ENCODE data around the gene MAP1S.
A peak's percentile ranks its signal among the peaks of the same experiment; 100 is the strongest.

Gene MAP1S

DNA sequence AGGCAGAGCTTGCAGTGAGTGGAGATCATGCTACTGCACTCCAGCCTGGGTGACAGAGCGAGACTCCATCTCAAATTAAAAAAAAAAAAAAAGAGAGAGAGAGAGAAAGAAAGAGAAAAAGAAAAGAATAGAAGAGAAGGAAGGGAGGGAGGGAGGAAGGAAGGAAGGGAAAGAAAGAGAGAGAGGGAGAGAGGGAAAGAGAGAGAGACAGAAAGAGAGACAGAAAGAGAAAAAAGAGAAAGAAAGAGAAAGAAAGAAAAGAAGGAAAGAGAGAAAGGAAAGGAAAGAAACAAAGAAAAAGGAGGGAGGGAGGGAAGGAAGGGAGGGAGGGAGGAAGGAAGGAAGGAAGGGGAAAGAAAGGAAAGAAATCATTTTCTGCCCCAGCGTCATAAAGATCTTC lies 24.1 kb upstream of the MAP1S start:
- no peak for DNase-seq (ENCODE audit: low spot score)

DNA sequence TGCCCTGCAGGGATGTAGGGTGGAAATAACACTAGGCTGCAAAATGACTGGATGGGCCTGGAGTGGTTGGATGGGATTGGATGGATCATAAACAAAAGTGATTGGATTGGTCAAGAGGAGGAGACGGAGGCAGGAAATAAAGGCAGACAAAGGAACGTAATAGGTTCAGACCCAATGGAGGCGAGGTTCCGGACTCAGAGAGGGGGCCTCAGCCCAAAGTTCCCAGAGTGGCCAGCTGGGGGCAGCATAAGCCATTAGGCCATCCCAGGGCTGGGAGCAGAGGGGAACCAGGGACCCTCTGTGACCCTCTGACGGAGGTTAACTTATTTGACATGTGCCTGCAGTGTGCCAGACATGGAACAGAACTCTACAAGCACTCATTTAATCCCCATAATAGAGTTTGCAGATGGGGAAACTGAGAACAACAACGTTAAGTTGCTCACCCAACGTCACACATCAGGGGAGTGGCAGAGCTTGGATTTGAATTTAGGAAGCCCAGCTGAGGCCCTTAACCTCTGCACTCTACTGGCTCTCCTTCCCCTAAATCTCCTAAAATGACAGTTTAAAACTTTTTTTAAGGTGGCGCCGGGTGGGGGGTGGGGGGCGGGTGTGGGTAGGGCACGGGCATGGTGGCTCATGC lies 15.3 kb upstream of the MAP1S start:
- no peak for DNase-seq (ENCODE audit: low spot score)

DNA sequence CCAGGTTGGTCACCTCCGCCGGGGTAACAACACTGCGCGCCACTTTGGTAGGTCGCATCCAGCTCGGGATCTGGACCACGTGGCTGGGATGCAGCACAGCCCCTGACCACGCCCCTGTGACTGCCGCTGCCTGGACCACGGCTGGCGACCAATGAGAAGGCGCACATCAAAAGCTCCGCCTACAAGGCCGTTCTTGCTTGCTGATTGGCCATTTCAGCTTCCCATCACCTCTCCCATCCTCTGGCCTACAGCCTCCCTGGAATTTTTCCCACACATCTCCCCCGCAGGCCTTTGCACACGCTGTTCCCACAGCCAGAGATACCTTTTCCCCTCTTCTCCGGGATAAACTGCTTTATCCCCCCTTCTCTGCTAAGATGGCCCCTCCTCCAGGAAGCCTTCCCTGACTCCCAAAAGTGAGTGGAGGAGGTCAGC lies 12.5 kb upstream of the MAP1S start:
- no peak for DNase-seq (ENCODE audit: low spot score)

DNA sequence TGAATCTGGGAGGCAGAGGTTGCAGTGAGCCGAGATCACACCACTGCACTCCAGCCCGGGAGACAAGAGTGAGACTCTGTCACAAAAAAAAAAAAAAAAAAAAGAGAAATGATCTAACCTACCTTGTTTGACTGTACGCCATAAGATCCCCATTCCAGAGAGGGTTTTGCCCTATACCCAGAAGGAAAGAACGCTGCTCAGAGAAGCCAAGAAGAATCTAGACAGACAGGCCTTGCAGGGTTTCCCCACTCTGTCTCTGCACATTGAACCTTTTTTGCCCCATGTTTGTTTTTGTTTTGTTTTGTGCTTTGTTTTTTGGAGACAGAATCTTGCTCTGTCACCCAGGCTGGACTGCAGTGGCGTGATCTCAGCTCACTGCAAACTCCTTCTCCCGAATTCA lies 7.4 kb upstream of the MAP1S start:
- DNase-seq (ENCODE audit: low spot score) = no peak

DNA sequence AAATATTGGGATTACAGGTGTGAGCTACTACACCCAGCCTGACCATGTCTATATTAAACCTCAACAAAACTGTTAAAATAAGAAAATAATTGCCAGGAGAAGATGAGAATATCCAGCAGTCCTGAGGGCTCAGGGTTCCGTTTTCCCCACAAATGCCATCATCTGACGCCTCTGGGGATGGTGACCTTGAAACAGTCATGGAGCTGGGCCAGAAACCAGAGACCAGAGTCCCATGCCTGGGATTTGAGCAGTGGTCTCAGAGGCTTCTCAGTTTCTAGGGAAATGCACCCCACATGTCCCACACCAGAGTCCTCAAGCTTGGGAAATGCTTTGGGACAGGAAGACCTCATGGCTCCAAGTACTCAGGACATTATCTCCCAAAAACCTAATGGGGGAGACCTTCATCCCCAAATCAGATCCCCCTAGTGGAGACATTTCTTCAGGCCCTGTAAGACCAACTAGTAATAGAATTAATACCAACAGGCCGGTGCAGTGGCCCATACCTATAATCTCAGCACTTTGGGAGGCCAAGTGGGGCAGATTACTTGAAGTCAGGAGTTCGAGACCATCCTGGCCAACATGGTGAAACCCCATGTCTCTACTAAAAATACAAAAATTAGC lies 2.9 kb upstream of the MAP1S start:
- DNase-seq (ENCODE audit: low spot score) = no peak

DNA sequence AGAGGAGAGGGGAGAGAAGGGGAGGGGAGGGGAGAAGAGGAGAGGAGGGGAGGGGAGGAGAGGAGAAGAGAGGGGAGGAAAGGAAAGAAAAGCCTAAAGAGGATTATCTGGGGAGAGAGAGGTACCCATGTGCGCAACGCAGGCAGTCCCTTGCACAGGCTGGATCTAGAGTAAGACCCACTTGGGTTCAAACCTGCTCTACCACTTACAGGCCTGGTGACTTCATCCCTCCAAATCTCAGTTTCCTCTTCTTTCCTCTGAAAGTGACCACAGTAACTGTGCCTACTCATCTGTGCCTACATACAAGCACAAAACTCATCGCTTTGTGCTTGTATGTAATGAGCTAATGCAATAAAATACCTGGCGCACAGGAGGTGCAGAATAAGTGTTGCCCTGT lies 732 bp upstream of the MAP1S start:
- DNase-seq (ENCODE audit: low spot score) = no peak

DNA sequence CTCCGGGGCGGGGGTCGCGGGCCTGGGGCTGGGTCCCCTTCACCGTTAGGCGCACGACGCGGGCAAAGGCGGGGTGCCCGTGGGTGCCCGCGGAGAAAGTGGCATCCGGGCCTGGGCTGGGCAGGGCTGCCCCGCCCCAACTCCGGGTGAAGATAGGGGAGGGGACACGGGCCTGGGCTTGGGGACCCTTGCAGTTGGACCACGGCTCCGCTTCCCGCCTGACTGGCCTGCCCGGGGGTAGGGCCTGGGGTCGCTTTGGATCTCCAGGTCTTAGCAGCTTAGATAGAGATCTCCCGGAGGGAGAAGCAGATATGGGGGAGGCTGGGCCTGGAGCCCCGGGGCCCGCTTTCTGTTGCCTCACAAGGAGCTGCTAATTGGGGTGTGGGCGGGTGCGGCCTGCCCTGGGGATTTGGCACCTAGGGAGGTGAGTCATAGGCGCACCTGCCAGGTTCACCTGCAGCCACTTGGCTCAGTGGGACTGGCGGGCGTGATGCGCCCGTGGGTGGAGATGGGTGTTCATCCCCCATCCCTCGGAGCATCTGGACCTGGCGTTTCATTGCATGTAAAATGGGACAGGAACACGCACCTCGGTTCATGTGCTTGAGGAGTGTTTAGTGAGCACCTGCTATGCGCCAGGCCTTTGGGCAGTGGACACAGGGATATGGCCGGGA lies 585 bp downstream of the MAP1S start:
- peak; percentile 47 for DNase-seq (ENCODE audit: low spot score)

DNA sequence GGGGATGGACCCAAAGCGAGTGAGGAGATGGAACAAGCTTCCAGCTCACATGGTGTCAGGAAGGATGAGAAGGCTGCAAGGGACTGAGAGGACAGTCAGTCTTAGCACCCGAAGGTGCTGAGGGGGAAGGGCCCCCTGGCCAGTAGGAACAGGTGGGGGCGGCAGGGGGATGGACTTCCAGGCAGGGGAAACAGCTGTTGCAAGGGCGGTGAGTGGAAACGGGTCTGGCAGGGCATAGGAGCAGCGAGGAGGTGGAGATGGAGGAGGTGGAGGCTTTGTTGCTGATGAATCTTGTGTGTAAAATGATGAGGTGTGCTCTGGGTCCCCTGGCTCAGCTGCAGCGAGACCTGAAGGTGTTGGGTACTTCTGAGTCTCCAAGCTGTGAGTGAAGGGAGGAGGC lies 1.2 kb downstream of the MAP1S start:
- DNase-seq (ENCODE audit: low spot score) = no peak

DNA sequence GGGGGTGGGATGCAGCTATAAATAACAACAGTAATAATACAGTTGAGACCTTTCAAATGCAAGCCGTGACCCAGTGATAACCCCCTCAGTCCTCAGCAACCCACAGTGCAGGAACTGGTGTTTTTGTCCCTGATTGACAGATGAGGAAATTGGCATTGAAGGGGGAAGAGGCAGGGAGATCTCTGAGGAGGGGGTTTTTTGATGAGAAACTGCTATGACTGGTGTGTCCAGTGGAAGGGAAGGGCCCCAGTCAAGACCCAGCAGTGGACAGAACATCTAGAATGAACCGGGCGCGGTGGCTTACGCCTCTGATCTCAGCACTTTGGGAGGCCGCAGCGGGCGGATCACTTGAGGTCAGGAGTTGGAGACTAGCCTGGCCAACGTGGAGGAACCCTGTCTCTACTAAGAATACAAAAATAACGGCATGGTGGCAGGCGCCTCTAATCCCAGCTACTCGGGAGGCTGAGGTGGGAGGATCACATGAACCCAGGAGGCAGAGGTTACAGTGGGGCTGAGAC lies 1.9 kb downstream of the MAP1S start:
- no peak for DNase-seq (ENCODE audit: low spot score)

DNA sequence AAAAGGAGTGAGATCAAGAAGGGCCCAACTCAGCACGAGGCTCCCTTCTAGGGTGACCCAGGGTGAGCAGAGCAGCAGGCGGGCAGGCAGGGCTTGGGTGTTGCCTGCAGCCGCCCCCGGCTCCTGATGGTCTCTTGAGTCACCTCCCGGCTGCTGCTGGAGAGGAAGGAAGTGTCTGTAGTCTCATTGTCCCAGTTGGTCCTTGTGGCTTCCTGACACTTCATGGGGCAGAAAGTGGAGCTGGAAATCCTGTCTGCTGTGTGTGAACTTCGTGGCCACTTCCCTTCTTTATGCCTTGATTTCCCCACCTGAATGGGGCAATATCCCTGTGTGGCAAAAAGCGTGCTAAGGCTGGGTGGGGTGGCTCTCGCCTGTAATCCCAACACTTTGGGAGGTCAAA lies 2.5 kb downstream of the MAP1S start:
- no peak for DNase-seq (ENCODE audit: low spot score)

DNA sequence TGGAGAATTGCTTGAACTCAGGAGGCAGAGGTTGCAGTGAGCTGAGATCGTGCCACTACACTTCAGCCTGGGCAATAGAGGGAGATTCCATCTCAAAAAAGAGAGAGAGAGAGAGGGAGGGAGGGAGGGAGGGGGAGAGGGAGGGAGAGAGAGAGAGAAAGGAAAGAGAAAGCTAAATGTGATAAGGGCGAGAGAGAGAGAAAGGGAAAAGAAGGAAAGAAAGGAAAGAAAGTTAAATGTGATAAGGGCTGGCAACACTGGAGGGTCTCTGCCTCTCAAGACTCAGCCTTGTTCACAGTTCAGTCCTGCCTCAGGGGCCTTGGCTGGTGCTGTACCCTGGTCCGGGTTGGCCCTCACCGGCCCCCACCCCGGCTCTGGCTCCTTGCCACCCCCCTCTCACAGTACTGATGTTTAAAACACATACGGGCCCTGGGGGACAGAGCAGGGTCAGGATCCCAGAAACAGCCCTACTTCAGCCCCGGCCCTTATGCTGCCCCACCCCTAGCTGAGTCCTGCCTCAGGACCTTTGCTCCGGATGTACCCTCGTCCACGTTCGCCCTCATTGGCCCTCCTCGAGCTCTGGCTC lies 3.5 kb downstream of the MAP1S start:
- DNase-seq (ENCODE audit: low spot score) = no peak

DNA sequence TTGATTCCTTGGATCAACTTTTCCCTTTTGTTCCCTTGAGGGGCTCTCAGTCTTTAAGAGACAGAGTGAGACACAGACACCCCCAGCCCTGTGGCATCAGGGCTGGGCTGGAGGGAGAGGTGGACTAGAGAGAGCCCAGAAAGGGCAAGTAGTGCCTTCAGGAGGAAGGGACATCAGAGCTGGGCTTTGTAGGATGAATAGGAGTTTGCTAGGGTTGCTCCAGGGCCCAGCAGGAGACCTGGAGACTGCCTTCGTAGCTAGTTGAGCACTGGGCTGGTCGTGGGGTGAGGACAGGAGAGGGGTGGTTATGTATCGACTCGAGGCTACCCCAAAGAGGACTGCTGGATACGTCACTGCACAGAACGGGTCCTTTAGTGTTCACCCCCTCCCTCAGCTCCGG lies 5.4 kb downstream of the MAP1S start:
- DNase-seq (ENCODE audit: low spot score) = no peak

DNA sequence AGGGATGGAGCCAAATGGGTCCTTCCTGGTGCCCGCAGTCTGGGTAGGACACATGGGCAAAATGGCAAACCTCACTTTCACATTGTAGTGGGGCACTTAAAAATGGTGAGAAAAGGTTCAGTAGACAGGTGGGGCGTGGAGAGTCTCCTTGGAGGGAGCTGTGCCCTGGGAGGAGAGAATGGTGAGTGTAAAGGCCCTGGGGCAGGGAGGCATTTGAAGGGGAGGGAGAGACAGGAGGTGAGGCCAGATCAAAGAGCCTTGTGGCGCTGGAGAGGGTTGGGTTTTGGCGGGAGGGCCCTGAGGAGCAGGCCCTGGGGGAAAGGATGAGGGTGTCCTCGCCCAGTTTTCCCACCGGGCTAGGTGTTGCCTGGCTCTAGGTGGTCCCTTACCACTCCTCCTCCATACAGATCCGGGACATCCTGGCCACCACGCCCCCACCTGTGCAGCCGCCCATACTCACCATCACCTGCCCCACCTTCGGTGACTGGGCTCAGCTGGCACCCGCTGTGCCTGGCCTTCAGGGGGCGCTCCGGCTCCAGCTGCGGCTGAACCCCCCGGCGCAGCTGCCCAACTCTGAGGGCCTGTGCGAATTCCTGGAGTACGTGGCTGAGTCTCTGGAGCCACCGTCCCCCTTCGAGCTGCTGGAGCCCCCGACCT lies 6.3 kb downstream of the MAP1S start:
- peak; percentile 57 for DNase-seq (ENCODE audit: low spot score)

DNA sequence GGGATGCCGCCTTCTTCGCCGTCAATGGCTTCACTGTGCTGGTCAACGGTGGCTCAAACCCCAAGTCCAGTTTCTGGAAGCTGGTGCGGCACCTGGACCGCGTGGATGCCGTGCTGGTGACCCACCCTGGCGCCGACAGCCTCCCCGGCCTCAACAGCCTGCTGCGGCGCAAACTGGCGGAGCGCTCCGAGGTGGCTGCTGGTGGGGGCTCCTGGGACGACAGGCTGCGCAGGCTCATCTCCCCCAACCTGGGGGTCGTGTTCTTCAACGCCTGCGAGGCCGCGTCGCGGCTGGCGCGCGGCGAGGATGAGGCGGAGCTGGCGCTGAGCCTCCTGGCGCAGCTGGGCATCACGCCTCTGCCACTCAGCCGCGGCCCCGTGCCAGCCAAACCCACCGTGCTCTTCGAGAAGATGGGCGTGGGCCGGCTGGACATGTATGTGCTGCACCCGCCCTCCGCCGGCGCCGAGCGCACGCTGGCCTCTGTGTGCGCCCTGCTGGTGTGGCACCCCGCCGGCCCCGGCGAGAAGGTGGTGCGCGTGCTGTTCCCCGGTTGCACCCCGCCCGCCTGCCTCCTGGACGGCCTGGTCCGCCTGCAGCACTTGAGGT lies 7.0 kb downstream of the MAP1S start:
- DNase-seq (ENCODE audit: low spot score) = no peak

DNA sequence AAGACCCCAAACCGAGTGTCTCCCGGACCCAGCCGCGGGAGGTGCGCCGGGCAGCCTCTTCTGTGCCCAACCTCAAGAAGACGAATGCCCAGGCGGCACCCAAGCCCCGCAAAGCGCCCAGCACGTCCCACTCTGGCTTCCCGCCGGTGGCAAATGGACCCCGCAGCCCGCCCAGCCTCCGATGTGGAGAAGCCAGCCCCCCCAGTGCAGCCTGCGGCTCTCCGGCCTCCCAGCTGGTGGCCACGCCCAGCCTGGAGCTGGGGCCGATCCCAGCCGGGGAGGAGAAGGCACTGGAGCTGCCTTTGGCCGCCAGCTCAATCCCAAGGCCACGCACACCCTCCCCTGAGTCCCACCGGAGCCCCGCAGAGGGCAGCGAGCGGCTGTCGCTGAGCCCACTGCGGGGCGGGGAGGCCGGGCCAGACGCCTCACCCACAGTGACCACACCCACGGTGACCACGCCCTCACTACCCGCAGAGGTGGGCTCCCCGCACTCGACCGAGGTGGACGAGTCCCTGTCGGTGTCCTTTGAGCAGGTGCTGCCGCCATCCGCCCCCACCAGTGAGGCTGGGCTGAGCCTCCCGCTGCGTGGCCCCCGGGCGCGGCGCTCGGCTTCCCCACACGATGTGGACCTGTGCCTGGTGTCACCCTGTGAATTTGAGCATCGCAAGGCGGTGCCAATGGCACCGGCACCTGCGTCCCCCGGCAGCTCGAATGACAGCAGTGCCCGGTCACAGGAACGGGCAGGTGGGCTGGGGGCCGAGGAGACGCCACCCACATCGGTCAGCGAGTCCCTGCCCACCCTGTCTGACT lies 7.9 kb downstream of the MAP1S start:
- DNase-seq (ENCODE audit: low spot score) = no peak

DNA sequence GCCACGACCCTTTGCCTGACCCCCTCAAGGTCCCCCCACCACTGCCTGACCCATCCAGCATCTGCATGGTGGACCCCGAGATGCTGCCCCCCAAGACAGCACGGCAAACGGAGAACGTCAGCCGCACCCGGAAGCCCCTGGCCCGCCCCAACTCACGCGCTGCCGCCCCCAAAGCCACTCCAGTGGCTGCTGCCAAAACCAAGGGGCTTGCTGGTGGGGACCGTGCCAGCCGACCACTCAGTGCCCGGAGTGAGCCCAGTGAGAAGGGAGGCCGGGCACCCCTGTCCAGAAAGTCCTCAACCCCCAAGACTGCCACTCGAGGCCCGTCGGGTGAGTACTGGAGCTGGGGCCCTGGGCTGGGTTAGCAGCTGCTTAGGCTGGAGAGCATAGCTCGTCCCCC lies 8.6 kb downstream of the MAP1S start:
- DNase-seq (ENCODE audit: low spot score) = no peak

DNA sequence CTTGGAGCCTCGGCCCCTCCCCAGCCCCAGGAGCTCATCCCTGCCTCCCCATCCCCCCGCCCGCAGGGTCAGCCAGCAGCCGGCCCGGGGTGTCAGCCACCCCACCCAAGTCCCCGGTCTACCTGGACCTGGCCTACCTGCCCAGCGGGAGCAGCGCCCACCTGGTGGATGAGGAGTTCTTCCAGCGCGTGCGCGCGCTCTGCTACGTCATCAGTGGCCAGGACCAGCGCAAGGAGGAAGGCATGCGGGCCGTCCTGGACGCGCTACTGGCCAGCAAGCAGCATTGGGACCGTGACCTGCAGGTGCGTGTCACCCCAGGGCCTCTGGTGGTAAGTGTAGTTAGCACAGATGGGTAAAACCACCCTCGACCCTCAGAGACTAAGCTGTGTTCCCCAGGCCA lies 13.8 kb downstream of the MAP1S start:
- DNase-seq (ENCODE audit: low spot score) = no peak

DNA sequence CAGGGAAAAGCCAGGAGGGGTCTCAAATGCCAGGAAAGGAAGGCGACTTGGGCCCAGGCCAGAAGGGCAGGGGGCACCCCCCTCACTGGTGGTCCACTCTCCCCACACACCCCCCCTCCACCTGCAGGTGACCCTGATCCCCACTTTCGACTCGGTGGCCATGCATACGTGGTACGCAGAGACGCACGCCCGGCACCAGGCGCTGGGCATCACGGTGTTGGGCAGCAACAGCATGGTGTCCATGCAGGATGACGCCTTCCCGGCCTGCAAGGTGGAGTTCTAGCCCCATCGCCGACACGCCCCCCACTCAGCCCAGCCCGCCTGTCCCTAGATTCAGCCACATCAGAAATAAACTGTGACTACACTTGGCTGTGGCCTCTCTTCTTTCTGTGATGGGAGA lies 14.9 kb downstream of the MAP1S start:
- DNase-seq (ENCODE audit: low spot score) = no peak

DNA sequence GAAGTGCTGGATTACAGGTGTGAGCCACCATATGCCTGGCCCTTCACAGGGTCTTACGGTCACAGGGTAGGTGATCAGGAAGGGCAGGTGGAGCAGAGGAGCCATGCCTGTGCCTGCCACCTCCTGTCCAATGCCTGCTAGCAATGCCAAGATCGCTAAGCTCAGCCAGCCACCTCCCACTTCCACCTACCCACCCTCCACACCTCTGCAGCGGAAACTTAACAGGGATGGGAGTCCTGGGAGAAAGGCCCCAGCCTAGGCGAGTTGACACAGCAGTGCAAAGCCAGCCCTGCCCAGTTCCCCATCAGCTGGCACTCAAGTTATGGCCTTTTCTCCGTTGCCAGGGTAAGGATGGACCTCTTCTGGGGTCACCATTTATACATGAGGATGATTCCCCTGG lies 16.1 kb downstream of the MAP1S start:
- DNase-seq (ENCODE audit: low spot score) = no peak

DNA sequence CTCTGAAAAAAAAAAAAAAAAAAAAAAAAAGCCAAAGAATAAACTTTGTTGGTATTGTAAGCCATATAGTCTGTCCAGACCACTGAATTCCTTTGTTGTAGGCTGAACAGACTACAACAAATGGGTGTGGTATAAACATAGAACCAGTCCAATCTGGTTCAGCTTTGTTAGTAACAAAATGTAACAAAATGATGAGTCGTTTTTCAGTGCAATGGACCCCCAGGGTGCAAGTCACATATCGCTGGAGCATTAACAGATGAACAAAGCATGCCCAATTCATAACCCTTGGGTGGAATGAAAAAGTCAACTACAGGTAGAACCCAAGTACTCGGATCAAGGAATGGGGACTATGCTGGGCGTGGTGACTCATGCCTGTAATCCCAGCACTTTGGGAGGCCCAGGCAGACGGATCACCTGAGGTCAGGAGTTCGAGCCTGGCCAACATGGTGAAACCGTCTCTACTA lies 18.4 kb downstream of the MAP1S start:
- DNase-seq (ENCODE audit: low spot score) = no peak

Measured in HuH-7.5 (cell line).